ENCODE measurements around the gene ALOX5AP. TPM values are rescaled to one million over a fixed set of nuclear protein-coding genes. Genes with fewer than 3 reads are reported as not detected.
A peak's percentile ranks its signal among the peaks of the same experiment; 100 is the strongest.

The ALOX5AP gene
- total and polyA plus RNA-seq, 7 donors = 11.6 to 65.0 (median 23.9) TPM

DNA sequence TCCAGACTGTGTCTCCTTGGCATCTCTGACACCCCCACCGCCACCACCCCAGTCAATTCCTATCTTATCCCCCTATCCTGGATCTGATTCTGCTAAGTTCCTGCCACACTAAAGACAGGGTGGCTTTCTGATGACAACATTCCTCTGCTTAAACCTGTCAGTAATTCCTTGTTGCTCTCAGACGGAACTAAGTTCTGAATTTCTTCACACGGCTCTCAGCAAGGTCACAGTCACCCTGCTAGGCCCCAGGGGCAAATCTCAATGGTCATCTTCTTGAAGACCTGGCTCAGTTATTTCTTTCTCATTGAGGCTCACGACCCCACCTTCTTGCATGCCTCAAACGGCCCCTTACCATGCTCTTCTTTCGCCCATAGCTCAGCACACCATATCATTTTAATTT is 7.6 kb downstream of the ALOX5AP start:
- no peaks in the 10 kb centered on the region for H3K9me3 ChIP-seq
- peaks cover 0 to 27% (median 20%) of the 10 kb centered on the region in 4 donors for H3K4me1 ChIP-seq
- peak overlapping the region in 3 of 4 donors; percentile 47 to 62 (median 62) for H3K27ac ChIP-seq
- no peak for DNase-seq
- H3K4me3 ChIP-seq = no peak overlapping the region
- H3K36me3 ChIP-seq = no peaks in the 10 kb centered on the region
- 91% methylated on average over 6 of the region's 6 CpGs for WGBS, 2 donors
- no peaks in the 10 kb centered on the region for H3K27me3 ChIP-seq
- intact Hi-C loops (cut with DNase I) = no loop called here
- TF ChIP-seq EP300 (IDR thresholded peaks at IDR 0.05) = no peak
- TF ChIP-seq POLR2A (IDR thresholded peaks at IDR 0.05) = no peak
- TF ChIP-seq POLR2AphosphoS5 (IDR thresholded peaks at IDR 0.05) = no peak

DNA sequence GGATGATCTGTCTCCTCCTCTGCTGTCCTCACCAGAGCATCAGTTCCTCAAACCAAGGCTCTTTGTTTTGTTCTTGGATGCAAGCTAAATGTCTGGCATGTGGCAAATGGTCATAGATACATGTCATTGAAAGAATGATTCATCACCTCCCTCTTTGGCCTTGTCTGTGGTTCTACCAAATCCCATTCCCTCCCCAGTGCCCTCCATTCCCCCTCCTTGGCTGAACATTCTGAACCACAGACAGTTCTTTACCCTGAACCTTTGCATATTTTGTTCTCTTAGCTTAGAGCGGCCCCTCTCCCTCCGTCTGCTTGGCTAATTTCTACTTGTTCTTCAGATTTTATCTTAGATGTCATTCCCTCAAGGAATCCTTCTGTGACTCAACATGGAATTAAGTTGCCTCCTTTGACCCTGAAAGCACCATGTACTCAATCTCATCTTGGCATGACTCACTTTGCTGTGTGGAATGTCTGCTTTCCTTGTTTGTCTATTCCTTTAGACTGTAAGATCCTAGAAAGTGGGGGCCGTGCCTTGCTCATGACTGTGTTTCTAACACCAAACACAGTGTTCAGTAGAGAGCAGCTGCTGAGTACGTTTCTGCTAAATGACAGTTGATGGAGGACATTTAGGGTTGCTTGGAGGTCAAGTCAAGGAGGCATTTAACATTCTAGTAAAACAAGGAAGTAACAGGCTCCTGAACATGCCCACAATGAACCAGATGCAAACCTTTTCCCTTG is 8.1 kb downstream of the ALOX5AP start:
- Histone ChIP-seq H3K4me3 (no peak overlapping the region), H3K36me3 (no peaks in the 10 kb centered on the region), H3K27ac (peak overlapping the region; percentile 46 to 62 (median 54)), H3K4me1 (peaks cover 0 to 27% (median 20%) of the 10 kb centered on the region in 4 donors), H3K9me3 (no peaks in the 10 kb centered on the region), H3K27me3 (no peaks in the 10 kb centered on the region)
- no peak for DNase-seq
- intact Hi-C loops (cut with DNase I) = no loop called here
- 48 to 58% methylated on average over 4 of the region's 4 CpGs for WGBS, 2 donors
- TF ChIP-seq, protein P1, sequence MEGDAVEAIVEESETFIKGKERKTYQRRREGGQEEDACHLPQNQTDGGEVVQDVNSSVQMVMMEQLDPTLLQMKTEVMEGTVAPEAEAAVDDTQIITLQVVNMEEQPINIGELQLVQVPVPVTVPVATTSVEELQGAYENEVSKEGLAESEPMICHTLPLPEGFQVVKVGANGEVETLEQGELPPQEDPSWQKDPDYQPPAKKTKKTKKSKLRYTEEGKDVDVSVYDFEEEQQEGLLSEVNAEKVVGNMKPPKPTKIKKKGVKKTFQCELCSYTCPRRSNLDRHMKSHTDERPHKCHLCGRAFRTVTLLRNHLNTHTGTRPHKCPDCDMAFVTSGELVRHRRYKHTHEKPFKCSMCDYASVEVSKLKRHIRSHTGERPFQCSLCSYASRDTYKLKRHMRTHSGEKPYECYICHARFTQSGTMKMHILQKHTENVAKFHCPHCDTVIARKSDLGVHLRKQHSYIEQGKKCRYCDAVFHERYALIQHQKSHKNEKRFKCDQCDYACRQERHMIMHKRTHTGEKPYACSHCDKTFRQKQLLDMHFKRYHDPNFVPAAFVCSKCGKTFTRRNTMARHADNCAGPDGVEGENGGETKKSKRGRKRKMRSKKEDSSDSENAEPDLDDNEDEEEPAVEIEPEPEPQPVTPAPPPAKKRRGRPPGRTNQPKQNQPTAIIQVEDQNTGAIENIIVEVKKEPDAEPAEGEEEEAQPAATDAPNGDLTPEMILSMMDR (IDR thresholded peaks at IDR 0.05) = no peak
- peak in 2 of 4 donors; percentile 47 to 52 for TF ChIP-seq POLR2AphosphoS5 (IDR thresholded peaks at IDR 0.05)
- no peak for TF ChIP-seq POLR2A (IDR thresholded peaks at IDR 0.05)

DNA sequence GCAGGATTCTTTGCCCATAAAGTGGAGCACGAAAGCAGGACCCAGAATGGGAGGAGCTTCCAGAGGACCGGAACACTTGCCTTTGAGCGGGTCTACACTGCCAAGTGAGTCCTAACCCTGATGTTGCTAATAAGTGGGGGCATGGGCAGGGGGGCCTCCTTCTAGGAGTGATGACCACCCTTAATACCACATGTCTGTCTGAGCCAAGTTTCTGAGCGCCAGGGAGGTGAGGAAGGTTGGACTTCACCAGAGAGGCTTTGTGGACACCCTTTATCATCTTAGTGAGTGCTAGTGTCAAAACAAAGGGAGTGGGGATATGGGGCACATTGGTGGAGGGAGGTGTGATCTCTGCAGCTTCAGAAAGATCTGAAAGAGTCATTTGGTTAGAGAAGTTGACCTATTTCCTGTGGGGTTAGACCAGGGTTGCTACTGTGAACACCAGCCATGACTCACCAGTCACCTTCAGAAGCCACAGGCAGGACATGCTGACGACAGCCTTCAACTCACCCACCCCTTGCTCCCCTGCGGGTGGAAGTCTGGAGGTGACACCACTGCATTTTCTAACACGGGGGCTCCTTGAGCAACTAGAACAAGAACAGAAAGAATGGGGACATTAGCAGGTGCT is 8.8 kb downstream of the ALOX5AP start:
- intact Hi-C loops (cut with DNase I) = no loop called here

DNA sequence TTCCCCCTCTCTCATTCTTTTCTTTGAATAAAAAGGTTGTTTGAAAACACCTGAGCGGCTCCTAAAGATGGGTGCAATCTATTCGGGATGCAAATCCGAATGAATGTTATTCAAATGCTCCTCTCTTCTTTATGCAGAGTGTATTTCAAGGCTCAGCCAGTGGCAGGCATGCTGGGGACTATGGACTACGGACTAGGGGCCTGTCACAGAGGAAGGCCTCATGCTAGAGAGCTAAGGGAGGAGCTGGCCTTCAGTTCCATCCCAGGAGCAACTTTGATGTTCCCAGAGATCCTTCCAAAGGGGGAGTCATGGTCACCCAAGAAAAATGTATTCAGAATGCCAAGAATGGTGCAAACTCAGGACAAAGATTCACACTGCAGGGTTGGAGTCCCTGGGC is 9.3 kb downstream of the ALOX5AP start:
- WGBS, 2 donors = 86 to 92% methylated on average over 4 of the region's 4 CpGs
- no peaks in the 10 kb centered on the region for H3K9me3 ChIP-seq
- no peaks in the 10 kb centered on the region for H3K27me3 ChIP-seq
- intact Hi-C loops (cut with DNase I) = no loop called here
- H3K4me1 ChIP-seq = peaks cover 0 to 26% (median 20%) of the 10 kb centered on the region in 4 donors
- H3K27ac ChIP-seq = peak overlapping the region in 1 of 4 donors; percentile 62
- no peak for TF ChIP-seq POLR2A (IDR thresholded peaks at IDR 0.05)
- TF ChIP-seq POLR2AphosphoS5 (IDR thresholded peaks at IDR 0.05) = no peak
- TF ChIP-seq EP300 (IDR thresholded peaks at IDR 0.05) = no peak
- TF ChIP-seq, protein P1 (IDR thresholded peaks at IDR 0.05) = no peak
- no peak overlapping the region for H3K4me3 ChIP-seq
- DNase-seq = no peak
- H3K36me3 ChIP-seq = no peaks in the 10 kb centered on the region

More for the DNA sequence above, 8.8 kb downstream of the ALOX5AP start:
- DNase-seq = no peak
- H3K9me3 ChIP-seq = no peaks in the 10 kb centered on the region
- TF ChIP-seq POLR2AphosphoS5 (IDR thresholded peaks at IDR 0.05) (no peak), POLR2A (IDR thresholded peaks at IDR 0.05) (no peak), EP300 (IDR thresholded peaks at IDR 0.05) (no peak)
- TF ChIP-seq, protein P1 (IDR thresholded peaks at IDR 0.05) = no peak
- no peaks in the 10 kb centered on the region for H3K36me3 ChIP-seq
- no peak overlapping the region for H3K4me3 ChIP-seq
- peak overlapping the region; percentile 46 to 62 (median 54) for H3K27ac ChIP-seq
- no peaks in the 10 kb centered on the region for H3K27me3 ChIP-seq
- 60 to 65% methylated on average over 7 of the region's 7 CpGs for WGBS, 2 donors
- peaks cover 0 to 27% (median 20%) of the 10 kb centered on the region in 4 donors for H3K4me1 ChIP-seq

DNA sequence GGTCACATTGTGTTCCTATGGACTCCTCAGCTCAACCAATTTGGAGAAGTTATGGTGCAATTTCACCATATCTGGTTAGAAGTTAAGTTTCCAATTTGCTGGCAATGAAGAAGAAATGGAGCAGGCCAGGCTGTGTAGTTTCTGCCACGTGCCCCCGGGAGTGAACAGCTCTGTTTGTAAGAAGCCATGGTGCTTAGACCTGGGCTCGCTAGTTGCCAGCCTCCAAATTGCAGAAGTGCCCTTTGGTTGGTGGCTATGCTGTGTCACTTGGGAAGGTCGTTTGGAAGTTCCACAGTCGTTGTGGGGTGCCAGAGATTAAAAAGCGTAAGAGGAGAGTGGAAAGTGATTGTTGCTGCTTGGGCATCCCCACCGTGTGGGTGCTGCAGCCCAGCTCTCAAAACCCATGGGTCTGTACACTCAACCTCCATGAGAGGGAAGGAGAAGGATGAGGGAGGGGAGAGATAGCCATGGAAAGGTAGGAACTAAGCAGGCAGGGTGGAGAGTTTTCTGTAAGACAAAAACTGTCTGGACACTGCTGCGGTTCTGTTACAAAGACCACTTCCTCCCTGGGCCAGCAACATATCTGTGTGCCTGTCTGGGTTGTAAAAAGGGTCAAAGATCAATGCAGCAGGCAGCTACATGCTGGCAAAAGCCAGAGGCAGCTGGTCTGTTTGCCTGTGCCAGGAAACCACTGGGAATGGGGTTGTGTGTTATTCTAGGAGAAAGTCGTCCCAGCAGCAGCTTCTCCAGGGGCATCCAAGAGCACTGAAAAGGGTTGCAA is 10.8 kb downstream of the ALOX5AP start:
- no peaks in the 10 kb centered on the region for H3K9me3 ChIP-seq
- DNase-seq = no peak
- intact Hi-C loops (cut with DNase I) = no loop called here
- H3K27ac ChIP-seq = no peak overlapping the region
- peaks cover 0 to 25% (median 20%) of the 10 kb centered on the region in 4 donors for H3K4me1 ChIP-seq
- no peaks in the 10 kb centered on the region for H3K36me3 ChIP-seq
- TF ChIP-seq POLR2A (IDR thresholded peaks at IDR 0.05) (no peak), EP300 (IDR thresholded peaks at IDR 0.05) (no peak)
- TF ChIP-seq, protein P1 (IDR thresholded peaks at IDR 0.05) = no peak
- no peak overlapping the region for H3K4me3 ChIP-seq
- WGBS, 2 donors = 39 to 43% methylated on average over 9 of the region's 9 CpGs
- H3K27me3 ChIP-seq = no peaks in the 10 kb centered on the region

Measured in sigmoid colon (tissue), 7 donors.